ENCODE data around the gene AFF3. TPM values are rescaled to one million over a fixed set of nuclear protein-coding genes. Genes with fewer than 3 reads are reported as not detected.

AFF3 gene, protein sequence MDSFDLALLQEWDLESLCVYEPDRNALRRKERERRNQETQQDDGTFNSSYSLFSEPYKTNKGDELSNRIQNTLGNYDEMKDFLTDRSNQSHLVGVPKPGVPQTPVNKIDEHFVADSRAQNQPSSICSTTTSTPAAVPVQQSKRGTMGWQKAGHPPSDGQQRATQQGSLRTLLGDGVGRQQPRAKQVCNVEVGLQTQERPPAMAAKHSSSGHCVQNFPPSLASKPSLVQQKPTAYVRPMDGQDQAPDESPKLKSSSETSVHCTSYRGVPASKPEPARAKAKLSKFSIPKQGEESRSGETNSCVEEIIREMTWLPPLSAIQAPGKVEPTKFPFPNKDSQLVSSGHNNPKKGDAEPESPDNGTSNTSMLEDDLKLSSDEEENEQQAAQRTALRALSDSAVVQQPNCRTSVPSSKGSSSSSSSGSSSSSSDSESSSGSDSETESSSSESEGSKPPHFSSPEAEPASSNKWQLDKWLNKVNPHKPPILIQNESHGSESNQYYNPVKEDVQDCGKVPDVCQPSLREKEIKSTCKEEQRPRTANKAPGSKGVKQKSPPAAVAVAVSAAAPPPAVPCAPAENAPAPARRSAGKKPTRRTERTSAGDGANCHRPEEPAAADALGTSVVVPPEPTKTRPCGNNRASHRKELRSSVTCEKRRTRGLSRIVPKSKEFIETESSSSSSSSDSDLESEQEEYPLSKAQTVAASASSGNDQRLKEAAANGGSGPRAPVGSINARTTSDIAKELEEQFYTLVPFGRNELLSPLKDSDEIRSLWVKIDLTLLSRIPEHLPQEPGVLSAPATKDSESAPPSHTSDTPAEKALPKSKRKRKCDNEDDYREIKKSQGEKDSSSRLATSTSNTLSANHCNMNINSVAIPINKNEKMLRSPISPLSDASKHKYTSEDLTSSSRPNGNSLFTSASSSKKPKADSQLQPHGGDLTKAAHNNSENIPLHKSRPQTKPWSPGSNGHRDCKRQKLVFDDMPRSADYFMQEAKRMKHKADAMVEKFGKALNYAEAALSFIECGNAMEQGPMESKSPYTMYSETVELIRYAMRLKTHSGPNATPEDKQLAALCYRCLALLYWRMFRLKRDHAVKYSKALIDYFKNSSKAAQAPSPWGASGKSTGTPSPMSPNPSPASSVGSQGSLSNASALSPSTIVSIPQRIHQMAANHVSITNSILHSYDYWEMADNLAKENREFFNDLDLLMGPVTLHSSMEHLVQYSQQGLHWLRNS (N-terminal part only)
- total RNA-seq = 44.6 TPM
- long read RNA-seq, partial matches to known transcripts = 7 of 33 reads
- long read RNA-seq, other reads (novel, unspliced or antisense) = 26 of 33 reads

DNA sequence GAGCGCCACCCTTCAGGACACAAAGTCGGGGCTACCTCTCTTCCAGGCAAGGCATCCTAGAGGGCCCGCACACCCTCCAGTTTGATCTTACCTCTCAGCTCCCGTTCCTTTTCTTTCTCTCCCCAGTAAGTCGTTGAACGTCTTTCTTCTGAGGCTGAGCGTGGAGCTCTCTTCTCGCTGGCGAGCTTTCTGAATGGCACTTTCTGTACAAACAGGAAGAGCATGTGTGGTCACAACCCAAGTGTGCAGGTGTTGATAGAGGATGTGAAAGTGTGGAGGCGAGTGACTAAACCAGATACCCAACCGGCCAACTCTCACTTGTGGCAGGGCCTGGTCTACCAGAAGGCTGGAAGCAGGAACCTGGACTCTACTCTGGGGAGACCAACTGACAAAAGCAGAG lies at the start of gene AFF3:
AFF3 (minus strand) TSS at position 198 of the 400 bp plus-strand sequence. CDS start 38,136 bp downstream, outside the sequence.
- H3K4me3 ChIP-seq = no peak within 1 kb of the TSS
- no peaks in the 10 kb centered on the region for H3K36me3 ChIP-seq
- H3K9me3 ChIP-seq = no peaks in the 10 kb centered on the region
- H3K27ac ChIP-seq = no peak within 1 kb of the TSS
- DNase-seq = no peak
- H3K27me3 ChIP-seq = no peaks in the 10 kb centered on the region
- TF ChIP-seq, protein P1, sequence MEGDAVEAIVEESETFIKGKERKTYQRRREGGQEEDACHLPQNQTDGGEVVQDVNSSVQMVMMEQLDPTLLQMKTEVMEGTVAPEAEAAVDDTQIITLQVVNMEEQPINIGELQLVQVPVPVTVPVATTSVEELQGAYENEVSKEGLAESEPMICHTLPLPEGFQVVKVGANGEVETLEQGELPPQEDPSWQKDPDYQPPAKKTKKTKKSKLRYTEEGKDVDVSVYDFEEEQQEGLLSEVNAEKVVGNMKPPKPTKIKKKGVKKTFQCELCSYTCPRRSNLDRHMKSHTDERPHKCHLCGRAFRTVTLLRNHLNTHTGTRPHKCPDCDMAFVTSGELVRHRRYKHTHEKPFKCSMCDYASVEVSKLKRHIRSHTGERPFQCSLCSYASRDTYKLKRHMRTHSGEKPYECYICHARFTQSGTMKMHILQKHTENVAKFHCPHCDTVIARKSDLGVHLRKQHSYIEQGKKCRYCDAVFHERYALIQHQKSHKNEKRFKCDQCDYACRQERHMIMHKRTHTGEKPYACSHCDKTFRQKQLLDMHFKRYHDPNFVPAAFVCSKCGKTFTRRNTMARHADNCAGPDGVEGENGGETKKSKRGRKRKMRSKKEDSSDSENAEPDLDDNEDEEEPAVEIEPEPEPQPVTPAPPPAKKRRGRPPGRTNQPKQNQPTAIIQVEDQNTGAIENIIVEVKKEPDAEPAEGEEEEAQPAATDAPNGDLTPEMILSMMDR (IDR thresholded peaks at IDR 0.05) = no peak
- H3K4me1 ChIP-seq = no peaks in the 10 kb centered on the region
- intact Hi-C loops (cut with DNase I) = no loop called here
- ATAC-seq = peak; percentile 42

DNA sequence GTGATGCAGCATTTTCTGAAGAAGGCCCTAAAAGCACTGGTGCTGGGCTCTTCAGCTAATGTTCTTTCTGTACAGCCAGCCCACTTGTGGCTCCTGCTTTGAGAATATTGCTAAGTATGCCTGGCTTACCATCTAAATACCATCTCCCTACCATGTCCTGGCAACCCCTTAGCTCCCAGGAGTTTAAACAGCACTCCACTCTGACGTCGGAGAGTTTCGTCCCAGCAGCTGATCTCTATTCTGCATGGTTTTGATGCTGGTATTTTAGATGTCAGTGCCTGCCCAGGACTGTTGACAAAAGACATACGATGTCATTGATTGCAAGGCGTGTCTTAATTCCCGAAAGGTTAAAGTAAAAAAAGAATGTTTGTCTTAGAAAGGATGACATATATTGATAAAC lies 47.0 kb upstream of the AFF3 start:
- Histone ChIP-seq H3K4me1 (peaks cover 19% of the 10 kb centered on the region), H3K27ac (no peak overlapping the region), H3K9me3 (no peaks in the 10 kb centered on the region), H3K36me3 (no peaks in the 10 kb centered on the region), H3K27me3 (no peaks in the 10 kb centered on the region), H3K4me3 (no peak overlapping the region)
- TF ChIP-seq, protein P1 (IDR thresholded peaks at IDR 0.05) = no peak
- intact Hi-C loops (cut with DNase I) = no loop called here
- DNase-seq = peak; percentile 10
- ATAC-seq = no peak

DNA sequence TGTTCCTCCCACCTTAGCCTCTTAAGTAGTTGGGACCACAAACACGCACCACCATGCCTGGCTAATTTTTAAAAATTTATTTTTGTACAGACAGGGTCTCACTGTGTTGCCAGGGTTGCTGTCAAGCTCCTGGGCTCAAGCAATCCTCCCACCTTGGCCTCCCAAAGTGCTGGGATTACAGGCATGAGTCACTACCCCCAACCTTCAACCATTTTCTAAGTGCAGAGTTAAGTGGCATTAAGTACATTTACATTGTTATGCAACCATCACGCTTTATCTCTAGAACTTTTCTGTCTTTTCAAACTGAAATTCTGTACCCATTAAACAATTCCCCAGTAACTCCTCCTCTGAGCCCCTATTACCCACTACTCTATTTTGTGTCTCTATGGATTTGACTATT lies 45.9 kb upstream of the AFF3 start:
- Histone ChIP-seq H3K27ac (no peak overlapping the region), H3K36me3 (no peaks in the 10 kb centered on the region), H3K4me1 (peaks cover 8% of the 10 kb centered on the region), H3K4me3 (no peak overlapping the region), H3K9me3 (no peaks in the 10 kb centered on the region), H3K27me3 (no peaks in the 10 kb centered on the region)
- intact Hi-C loops (cut with DNase I) = no loop called here
- DNase-seq = peak; percentile 28
- TF ChIP-seq, protein P1 (IDR thresholded peaks at IDR 0.05) = no peak
- peak; percentile 21 for ATAC-seq

DNA sequence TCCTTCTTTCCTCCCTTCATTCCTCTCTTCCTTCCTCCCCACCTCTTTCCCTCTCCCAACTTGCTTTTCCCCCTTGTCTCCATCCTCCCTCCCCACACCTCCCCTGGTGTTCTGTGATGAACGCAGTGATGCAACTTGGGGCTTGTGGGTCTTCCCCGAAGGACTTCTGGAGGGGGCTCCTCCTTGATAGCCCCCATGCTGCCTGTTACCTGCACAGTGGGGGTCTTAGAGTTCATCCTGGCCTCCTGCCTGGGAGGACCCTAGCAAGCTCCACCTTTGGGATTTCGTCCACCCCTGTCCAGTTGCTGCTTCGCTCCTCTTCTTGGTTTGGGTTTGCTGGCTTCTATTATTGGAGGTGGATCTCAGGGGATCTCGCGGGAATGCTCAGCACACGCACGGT lies 43.7 kb upstream of the AFF3 start:
- Histone ChIP-seq H3K27ac (no peak overlapping the region), H3K4me3 (no peak overlapping the region), H3K4me1 (no peaks in the 10 kb centered on the region), H3K36me3 (no peaks in the 10 kb centered on the region), H3K9me3 (no peaks in the 10 kb centered on the region), H3K27me3 (no peaks in the 10 kb centered on the region)
- DNase-seq (peak; percentile 34), ATAC-seq (no peak)
- TF ChIP-seq, protein P1 (IDR thresholded peaks at IDR 0.05) = no peak
- intact Hi-C loops (cut with DNase I) = no loop called here

DNA sequence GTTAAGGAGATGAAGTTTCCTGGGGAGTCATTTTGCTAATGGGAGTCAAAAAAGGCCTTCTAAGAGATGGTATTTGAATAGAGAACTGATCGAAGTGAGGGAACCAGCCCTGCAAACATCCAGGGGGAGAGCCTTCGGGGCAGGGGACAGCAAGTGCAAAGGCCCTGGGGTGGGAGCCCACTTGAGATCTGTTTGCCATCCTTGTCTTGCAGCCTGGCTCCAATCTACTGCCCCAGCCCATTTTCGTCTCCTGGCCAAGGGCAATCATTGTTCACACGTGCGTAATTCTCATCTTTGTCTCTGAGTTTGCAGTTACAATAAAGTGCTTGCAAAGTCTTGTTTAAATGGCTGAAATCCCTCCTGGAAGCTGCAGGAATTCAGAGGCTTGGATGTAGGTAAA lies 43.1 kb upstream of the AFF3 start:
- Histone ChIP-seq H3K4me1 (no peaks in the 10 kb centered on the region), H3K36me3 (no peaks in the 10 kb centered on the region), H3K27ac (no peak overlapping the region), H3K27me3 (no peaks in the 10 kb centered on the region), H3K4me3 (no peak overlapping the region), H3K9me3 (no peaks in the 10 kb centered on the region)
- TF ChIP-seq, protein P1 (IDR thresholded peaks at IDR 0.05) = no peak
- intact Hi-C loops (cut with DNase I) = no loop called here
- ATAC-seq = no peak
- no peak for DNase-seq
